NB4 (cell line): ENCODE data around the gene PFDN1.

Experiments used
- DNase-seq: peaks from one replicate; pipeline ENCODE4 v3.0.0; 2010; ENCODE audit warnings: low read depth
- H3K4me3 ChIP-seq: one replicate; pipeline ENCODE4 v1.5.1; 2011; ENCODE audit warnings: mild to moderate bottlenecking, low read depth, low read length, moderate library complexity
- MYC ChIP-seq: IDR thresholded peaks from 2 replicates; pipeline ENCODE4 v1.6.1; 2011; ENCODE audit warnings: low read depth, low read length
- POLR2A ChIP-seq: IDR thresholded peaks from 2 replicates; pipeline ENCODE4 v1.6.1; 2011; ENCODE audit warnings: mild to moderate bottlenecking; ENCODE audit not compliant: insufficient read length; ENCODE audit errors: extremely low read depth
- TF ChIP-seq, protein P1 (sequence below): IDR thresholded peaks from one replicate; pipeline ENCODE4 v1.5.1; 2012; ENCODE audit warnings: low read depth, low read length
- TF ChIP-seq, protein P2 (sequence below): IDR thresholded peaks from 2 replicates; pipeline ENCODE4 v1.6.1; 2011; ENCODE audit warnings: low read depth, low read length

PFDN1 gene

DNA sequence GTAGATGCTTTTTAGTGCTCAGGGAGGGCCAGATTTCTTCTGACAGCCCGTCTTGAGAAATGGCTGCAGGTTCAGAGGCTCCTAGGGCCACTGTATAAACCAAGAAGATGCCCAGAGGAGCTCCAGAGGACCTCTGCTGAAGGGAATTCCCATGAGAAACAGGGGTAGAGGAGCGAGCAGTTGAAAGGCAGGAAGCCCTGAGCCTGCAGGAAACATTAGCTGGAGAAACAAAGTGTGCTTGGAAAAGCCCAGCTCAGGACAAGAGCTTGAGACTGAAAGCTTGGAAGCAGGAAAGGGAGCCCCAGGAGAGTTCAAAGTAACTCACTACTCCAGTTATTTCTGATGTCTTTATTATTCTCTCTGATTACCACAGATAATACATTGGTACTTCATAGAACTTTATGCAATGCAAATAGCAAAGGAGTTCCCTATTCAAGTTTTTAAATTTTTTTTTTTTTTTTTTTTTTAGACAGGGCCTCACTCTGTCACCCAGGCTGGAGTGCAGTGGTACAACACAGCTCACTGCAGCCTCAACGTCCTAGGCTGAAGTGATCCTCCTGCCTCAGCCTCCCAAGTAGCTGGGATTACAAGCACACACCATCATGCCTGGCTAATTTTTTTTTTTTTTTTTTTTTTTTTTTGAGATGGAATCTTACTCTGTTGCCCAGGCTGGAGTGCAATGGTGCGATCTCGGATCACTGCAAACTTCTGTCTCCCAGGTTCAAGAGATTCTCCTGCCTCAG is 27.0 kb upstream of the PFDN1 start:
- TF ChIP-seq POLR2A (no peak), MYC (no peak)
- TF ChIP-seq, protein P1, sequence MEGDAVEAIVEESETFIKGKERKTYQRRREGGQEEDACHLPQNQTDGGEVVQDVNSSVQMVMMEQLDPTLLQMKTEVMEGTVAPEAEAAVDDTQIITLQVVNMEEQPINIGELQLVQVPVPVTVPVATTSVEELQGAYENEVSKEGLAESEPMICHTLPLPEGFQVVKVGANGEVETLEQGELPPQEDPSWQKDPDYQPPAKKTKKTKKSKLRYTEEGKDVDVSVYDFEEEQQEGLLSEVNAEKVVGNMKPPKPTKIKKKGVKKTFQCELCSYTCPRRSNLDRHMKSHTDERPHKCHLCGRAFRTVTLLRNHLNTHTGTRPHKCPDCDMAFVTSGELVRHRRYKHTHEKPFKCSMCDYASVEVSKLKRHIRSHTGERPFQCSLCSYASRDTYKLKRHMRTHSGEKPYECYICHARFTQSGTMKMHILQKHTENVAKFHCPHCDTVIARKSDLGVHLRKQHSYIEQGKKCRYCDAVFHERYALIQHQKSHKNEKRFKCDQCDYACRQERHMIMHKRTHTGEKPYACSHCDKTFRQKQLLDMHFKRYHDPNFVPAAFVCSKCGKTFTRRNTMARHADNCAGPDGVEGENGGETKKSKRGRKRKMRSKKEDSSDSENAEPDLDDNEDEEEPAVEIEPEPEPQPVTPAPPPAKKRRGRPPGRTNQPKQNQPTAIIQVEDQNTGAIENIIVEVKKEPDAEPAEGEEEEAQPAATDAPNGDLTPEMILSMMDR: no peak
- TF ChIP-seq, protein P2, sequence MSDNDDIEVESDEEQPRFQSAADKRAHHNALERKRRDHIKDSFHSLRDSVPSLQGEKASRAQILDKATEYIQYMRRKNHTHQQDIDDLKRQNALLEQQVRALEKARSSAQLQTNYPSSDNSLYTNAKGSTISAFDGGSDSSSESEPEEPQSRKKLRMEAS: no peak
- no peak for DNase-seq
- no peak overlapping the region for H3K4me3 ChIP-seq

DNA sequence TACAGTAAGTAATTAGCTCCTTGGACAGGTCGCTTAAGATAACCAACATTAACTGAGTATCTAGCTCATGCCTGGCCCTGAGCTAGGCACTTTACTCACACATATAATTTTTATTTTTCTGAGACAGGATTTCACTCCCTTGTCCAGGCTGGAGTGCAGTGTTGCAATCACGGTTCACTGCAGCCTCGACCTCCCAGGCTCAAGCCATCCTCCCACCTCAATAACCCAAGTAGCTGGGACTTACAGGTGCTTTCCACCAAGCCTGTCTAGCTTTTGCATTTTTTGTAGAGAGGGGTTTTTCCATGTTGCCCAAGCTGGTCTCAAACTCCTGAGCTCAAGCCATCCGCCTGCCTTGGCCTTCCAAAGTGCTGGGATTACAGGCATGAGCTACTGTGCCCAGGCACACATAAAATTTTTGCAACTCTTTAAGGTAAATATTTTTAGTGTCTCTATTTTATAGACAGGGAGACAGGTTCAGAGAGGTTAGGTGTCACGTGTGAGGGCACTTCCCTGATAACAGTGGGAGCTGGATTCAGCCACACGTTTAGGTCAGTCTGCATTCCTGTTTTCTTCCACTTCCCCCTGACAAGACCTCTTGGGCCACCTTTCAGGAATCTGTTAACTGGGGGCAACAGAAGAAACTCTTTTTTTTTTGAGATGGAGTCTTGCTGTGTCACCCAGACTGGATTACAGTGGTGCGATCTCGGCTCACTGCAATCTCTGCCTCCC is 25.3 kb upstream of the PFDN1 start:
- no peak overlapping the region for H3K4me3 ChIP-seq
- TF ChIP-seq, protein P1: no peak
- TF ChIP-seq POLR2A (no peak), MYC (no peak)
- TF ChIP-seq, protein P2: no peak

DNA sequence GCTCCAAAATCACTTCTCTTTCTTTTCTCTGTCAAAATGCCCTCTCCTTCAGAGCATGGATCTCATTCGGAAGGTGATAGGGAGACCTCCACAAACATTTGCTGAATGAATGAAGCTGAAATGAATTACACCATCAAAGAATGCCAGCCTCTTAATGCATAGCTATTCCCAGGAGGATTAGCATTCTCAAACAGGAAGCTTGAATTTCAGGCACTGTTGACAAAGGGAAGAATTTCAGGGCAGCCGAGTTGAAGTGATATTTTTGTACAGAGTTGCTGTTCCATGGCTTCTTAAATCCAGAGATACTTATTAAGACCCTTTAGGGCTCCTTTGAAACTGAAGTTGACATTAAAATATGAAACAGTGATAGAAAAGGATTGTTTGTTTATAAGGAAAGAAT is 24.7 kb upstream of the PFDN1 start:
- peak; percentile 64 for DNase-seq
- no peak overlapping the region for H3K4me3 ChIP-seq
- TF ChIP-seq POLR2A (no peak), MYC (no peak)
- TF ChIP-seq, protein P2: no peak
- TF ChIP-seq, protein P1: no peak

More for the DNA sequence above, 25.3 kb upstream of the PFDN1 start:
- DNase-seq: no peak

DNA sequence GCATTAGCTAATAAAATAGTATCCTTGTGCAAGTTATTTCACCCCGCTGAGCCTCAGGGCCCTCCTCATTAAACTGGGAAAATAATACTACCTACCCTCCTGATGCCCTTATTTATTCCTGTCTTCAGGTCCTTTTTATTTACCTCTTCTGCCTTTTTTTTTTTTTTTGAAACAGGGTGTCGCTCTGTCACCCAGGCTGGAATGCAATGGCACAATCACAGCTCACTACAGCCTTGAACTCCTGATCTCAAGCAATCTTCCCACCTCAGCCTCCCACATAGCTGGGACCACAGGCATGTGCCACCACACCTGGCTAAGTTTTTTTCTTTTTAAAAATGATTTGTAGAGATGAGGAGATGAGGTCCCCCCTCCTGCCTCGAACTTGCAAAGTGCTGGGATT is 22.6 kb upstream of the PFDN1 start:
- TF ChIP-seq, protein P2: no peak
- TF ChIP-seq, protein P1: no peak
- no peak for TF ChIP-seq MYC
- no peak for TF ChIP-seq POLR2A
- DNase-seq: no peak
- H3K4me3 ChIP-seq: no peak overlapping the region

DNA sequence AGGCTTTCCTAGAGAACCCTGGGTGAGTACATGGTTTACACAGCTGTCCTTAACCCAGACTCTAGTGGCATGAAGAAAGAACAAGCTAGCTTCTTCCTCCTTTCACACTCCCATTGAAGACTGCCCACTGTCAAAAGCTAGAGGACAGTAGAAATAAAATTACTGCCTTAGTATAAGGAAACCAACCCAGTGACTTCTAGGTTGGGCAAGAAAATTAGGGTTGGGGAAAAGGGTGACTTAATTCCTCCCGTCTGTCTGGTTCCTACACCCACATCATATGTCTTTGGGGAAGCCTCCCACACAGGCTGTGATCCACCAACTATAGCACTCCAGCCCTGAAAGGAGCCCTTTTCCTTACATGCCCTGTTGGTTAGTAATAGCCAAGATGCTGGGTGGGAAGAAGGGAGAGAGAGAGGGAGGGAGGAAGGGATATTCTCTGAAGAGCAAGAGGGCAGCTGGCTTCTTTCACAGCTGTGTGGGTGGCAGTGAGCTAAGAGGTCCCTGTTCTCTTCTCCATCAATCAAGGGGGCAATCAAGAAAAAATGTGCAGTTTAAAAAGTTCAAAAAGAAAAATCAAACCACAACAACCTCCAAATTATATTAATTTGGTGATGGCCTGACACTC is 21.8 kb upstream of the PFDN1 start:
- H3K4me3 ChIP-seq: no peak overlapping the region
- DNase-seq: peak; percentile 58
- no peak for TF ChIP-seq POLR2A
- no peak for TF ChIP-seq MYC
- TF ChIP-seq, protein P2: no peak
- TF ChIP-seq, protein P1: no peak
